Hepatocyte (in vitro differentiated cells): ENCODE results near the gene ASXL3. TPM values are rescaled to one million over a fixed set of nuclear protein-coding genes. Genes with fewer than 3 reads are reported as not detected.

ENCODE experiments used
- DNase-seq: peaks from one replicate; pipeline ENCODE4 v3.0.0-alpha.2; 2016; ENCODE audit warnings: low spot score
- H2AFZ ChIP-seq: fragments of 200-600 bp; sonication (generic); 2 replicates; pipeline ENCODE4 v1.6.0; 2016; ENCODE audit warnings: antibody characterized with exemption, mild to moderate bottlenecking
- H3K27ac ChIP-seq: fragments of 200-600 bp; sonication (generic); 2 replicates; pipeline ENCODE4 v1.5.1; 2016; ENCODE audit warnings: mild to moderate bottlenecking
- H3K27me3 ChIP-seq: fragments of 200-600 bp; sonication (generic); 2 replicates; pipeline ENCODE4 v1.6.1; 2016
- H3K36me3 ChIP-seq: fragments of 200-600 bp; sonication (generic); replicated peaks from 2 replicates; pipeline ENCODE4 v1.5.1; 2016; ENCODE audit warnings: low read depth; ENCODE audit not compliant: insufficient read depth
- H3K4me1 ChIP-seq: fragments of 200-600 bp; sonication (generic); 2 replicates; pipeline ENCODE4 v1.5.1; 2016; ENCODE audit warnings: mild to moderate bottlenecking, moderate library complexity; ENCODE audit not compliant: insufficient read depth
- H3K4me2 ChIP-seq: fragments of 200-600 bp; sonication (generic); 2 replicates; pipeline ENCODE4 v1.6.0; 2016
- H3K4me3 ChIP-seq: fragments of 200-600 bp; sonication (generic); 2 replicates; pipeline ENCODE4 v1.5.1; 2016; ENCODE audit warnings: mild to moderate bottlenecking
- H3K79me2 ChIP-seq: fragments of 200-600 bp; sonication (generic); 2 replicates; pipeline ENCODE4 v1.6.0; 2017; ENCODE audit warnings: mild to moderate bottlenecking
- H3K9me2 ChIP-seq: fragments of 200-600 bp; sonication (generic); replicated peaks from 2 replicates; pipeline ENCODE4 v1.6.0; 2017; ENCODE audit warnings: mild to moderate bottlenecking; ENCODE audit not compliant: insufficient read depth
- H3K9me3 ChIP-seq: fragments of 200-600 bp; sonication (generic); 2 replicates; pipeline ENCODE4 v1.5.1; 2016; ENCODE audit warnings: low read depth, mild to moderate bottlenecking
- H4K20me1 ChIP-seq: fragments of 200-600 bp; sonication (generic); 2 replicates; pipeline ENCODE4 v1.6.0; 2016; ENCODE audit warnings: mild to moderate bottlenecking; ENCODE audit not compliant: insufficient read depth, poor library complexity, severe bottlenecking
- EZH2 ChIP-seq: fragments of 200-600 bp; sonication (generic); IDR thresholded peaks from 2 replicates; pipeline ENCODE4 v1.6.1; 2016; ENCODE audit warnings: antibody characterized with exemption, mild to moderate bottlenecking, borderline replicate concordance
- EZH2phosphoT487 ChIP-seq: fragments of 200-600 bp; sonication (generic); IDR thresholded peaks from one replicate; pipeline ENCODE4 v1.6.1; 2018; ENCODE audit warnings: antibody characterized with exemption, mild to moderate bottlenecking, low read depth, moderate library complexity; ENCODE audit not compliant: unreplicated experiment, severe bottlenecking
- WGBS: methylation state at CpG from one replicate; pipeline ENCODE4 v1.1.6; 2016; ENCODE audit warnings: low lambda C conversion rate; ENCODE audit errors: missing lambda C conversion rate; 5-methylcytosine and 5-hydroxymethylcytosine counted together
- polyA plus RNA-seq: library from polyadenylated mRNA; unstranded; fragments of >200 nt; fragmentation: Nextera tagmentation; extraction: Ambion mirVana; gene quantifications from 2 replicates; pipeline ENCODE4 v1.2.1, GENCODE V29; 2016
- total RNA-seq: library from RNA; depleted of rRNA; stranded (reverse); fragments of >200 nt; gene quantifications from 2 replicates; pipeline ENCODE4 v1.2.3, GENCODE V29; 2014
- TF ChIP-seq, protein P1 (sequence below): fragments of 200-600 bp; sonication (generic); IDR thresholded peaks from 2 replicates; pipeline ENCODE4 v1.5.1; 2016; ENCODE audit warnings: antibody characterized with exemption, mild to moderate bottlenecking; ENCODE audit not compliant: poor library complexity

ASXL3 gene
- total and polyA plus RNA-seq, 2 experiments from 2014 or later = 1.4 to 8.7 TPM

DNA sequence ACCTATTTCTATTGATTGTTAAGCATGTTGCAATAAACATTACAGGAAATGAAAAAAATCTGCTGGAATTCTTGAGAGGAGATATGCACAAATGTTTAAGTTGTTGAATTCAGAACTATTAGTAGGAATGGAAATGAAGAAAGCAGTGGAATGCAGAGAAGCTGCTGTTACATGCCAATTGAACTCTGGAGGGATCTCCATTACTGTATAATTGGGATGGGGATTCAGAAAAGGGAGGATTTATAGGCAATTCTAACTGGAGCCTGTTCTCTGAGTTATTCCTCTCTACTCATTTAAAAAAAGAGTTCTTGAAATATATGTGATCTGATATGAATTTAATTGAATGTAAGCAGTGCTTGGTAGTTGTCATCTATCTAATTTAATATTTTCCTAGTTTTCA is 2.6 kb upstream of the ASXL3 start:
- H4K20me1 ChIP-seq = no peaks in the 10 kb centered on the region
- peaks cover 2% of the 10 kb centered on the region for H3K4me1 ChIP-seq
- no peak overlapping the region for H3K4me2 ChIP-seq
- no peak for DNase-seq
- no peak overlapping the region for H3K4me3 ChIP-seq
- TF ChIP-seq, protein P1, sequence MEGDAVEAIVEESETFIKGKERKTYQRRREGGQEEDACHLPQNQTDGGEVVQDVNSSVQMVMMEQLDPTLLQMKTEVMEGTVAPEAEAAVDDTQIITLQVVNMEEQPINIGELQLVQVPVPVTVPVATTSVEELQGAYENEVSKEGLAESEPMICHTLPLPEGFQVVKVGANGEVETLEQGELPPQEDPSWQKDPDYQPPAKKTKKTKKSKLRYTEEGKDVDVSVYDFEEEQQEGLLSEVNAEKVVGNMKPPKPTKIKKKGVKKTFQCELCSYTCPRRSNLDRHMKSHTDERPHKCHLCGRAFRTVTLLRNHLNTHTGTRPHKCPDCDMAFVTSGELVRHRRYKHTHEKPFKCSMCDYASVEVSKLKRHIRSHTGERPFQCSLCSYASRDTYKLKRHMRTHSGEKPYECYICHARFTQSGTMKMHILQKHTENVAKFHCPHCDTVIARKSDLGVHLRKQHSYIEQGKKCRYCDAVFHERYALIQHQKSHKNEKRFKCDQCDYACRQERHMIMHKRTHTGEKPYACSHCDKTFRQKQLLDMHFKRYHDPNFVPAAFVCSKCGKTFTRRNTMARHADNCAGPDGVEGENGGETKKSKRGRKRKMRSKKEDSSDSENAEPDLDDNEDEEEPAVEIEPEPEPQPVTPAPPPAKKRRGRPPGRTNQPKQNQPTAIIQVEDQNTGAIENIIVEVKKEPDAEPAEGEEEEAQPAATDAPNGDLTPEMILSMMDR = no peak
- TF ChIP-seq EZH2phosphoT487 (no peak), EZH2 (no peak)
- no peaks in the 10 kb centered on the region for H3K36me3 ChIP-seq
- no peaks in the 10 kb centered on the region for H3K9me2 ChIP-seq
- peaks cover 17% of the 10 kb centered on the region for H3K79me2 ChIP-seq
- H3K27me3 ChIP-seq = no peaks in the 10 kb centered on the region
- no peak overlapping the region for H2AFZ ChIP-seq
- H3K27ac ChIP-seq = no peak overlapping the region
- no peaks in the 10 kb centered on the region for H3K9me3 ChIP-seq

- Histone ChIP-seq H3K27me3 (no peaks in the 10 kb centered on the region), H3K4me2 (peak overlapping the region; percentile 77), H3K4me3 (peak overlapping the region; percentile 78), H4K20me1 (no peaks in the 10 kb centered on the region), H3K9me3 (no peaks in the 10 kb centered on the region), H3K9me2 (no peaks in the 10 kb centered on the region), H3K79me2 (peaks cover 34% of the 10 kb centered on the region), H3K36me3 (no peaks in the 10 kb centered on the region), H2AFZ (peak overlapping the region; percentile 97), H3K4me1 (peaks cover 5% of the 10 kb centered on the region), H3K27ac (peak overlapping the region; percentile 93)
- 37% methylated on average over 5 of the region's 5 CpGs for WGBS
- no peak for DNase-seq
- TF ChIP-seq EZH2phosphoT487 (no peak), EZH2 (no peak)
- TF ChIP-seq, protein P1 = no peak
Measured at GRCh38 chr18:33576999-33577646, 896 bp upstream of the ASXL3 start.

DNA sequence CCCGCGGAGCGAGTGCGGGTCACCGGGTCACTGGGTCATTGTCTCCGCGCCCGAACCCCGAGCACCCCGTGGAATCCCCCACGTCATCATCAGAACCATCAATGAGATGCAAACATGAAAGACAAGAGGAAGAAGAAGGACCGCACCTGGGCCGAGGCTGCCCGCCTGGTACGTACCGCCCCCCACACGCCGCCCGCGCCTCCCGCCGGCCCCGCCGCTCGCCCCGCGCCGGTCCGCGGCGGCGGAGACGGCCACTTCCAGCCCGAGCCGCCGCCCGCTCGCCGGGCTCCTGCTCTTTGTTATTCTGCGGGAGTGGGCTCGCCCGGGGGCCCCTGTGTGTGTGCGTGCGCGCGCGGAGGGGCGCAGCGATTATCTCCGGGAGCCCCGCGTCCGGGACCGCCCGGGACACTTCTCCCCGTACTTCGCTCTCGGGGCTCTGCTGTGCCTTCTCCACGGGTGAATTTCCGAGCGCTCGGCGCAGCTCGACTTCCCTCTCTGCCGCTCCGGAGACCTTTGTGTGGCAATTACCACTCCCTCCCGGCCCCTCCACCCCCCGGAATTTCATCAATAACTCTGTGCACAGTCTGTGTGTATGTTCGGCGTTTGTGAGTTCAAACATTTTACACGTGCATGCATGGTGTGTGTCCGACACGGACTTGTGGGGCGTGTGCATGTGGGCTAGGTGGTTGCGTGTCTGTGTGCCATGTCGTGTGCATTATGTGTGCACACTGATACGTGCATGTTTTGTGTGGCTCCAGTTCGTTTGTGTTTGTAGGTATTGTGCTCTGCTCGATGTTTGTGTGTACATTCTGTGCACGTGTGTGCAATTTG is 714 bp downstream of the ASXL3 start:
- peak overlapping the region; percentile 82 for H3K4me3 ChIP-seq
- H2AFZ ChIP-seq = peak overlapping the region; percentile 83
- no peaks in the 10 kb centered on the region for H3K36me3 ChIP-seq
- H3K4me2 ChIP-seq = peak overlapping the region; percentile 87
- WGBS = under 1% methylated on average over 58 of the region's 80 CpGs
- DNase-seq = peak; percentile 58
- H3K27me3 ChIP-seq = no peaks in the 10 kb centered on the region
- TF ChIP-seq EZH2 = no peak
- no peak for TF ChIP-seq EZH2phosphoT487
- TF ChIP-seq, protein P1 = no peak
- no peaks in the 10 kb centered on the region for H4K20me1 ChIP-seq
- no peaks in the 10 kb centered on the region for H3K9me3 ChIP-seq
- H3K9me2 ChIP-seq = no peaks in the 10 kb centered on the region
- H3K27ac ChIP-seq = peak overlapping the region; percentile 85
- H3K4me1 ChIP-seq = peaks cover 5% of the 10 kb centered on the region
- peaks cover 47% of the 10 kb centered on the region for H3K79me2 ChIP-seq
